ENCODE data around the gene ERMP1. TPM values are rescaled to one million over a fixed set of nuclear protein-coding genes. Genes with fewer than 3 reads are reported as not detected.

ERMP1 gene
- total and polyA plus RNA-seq, 2 of the 8 experiments (the other 6 are each of a cell fraction or from before 2014, with no cell fraction given) = 12.8 to 16.7 TPM

- Histone ChIP-seq H3K4me1 (replicated peaks in 1 of 4; ENCODE audit: control insufficient read depth in 3 of 4, insufficient read depth in 4 of 4, low read length in 3 of 4) (no peaks in the 10 kb centered on the region), H2BK12ac (ENCODE audit: low read depth, low read length) (no peak overlapping the region), H4K20me1 (replicated peaks in 1 of 2; ENCODE audit: control insufficient read depth in 1 of 2, insufficient read depth in 2 of 2, low read length in 2 of 2) (no peaks in the 10 kb centered on the region), H2AFZ (ENCODE audit: low read length) (no peak overlapping the region), H3K14ac (ENCODE audit: insufficient read length) (no peak overlapping the region), H2BK15ac (ENCODE audit: low read length) (no peak overlapping the region), H2AK5ac (ENCODE audit: low read depth, low read length) (no peak overlapping the region), H3K79me1 (ENCODE audit: low read depth, low read length) (no peaks in the 10 kb centered on the region), H3K23ac (ENCODE audit: insufficient read length) (no peak overlapping the region), H3K9me3 (ENCODE audit: insufficient read depth in 2 of 2, low read depth in 1 of 2, low read length in 1 of 2) (no peaks in the 10 kb centered on the region), H3K23me2 (ENCODE audit: low read depth, low read length) (no peaks in the 10 kb centered on the region), H3K4me2 (ENCODE audit: insufficient read depth in 1 of 2, low read depth in 2 of 2, low read length in 2 of 2) (no peak overlapping the region), H3K18ac (ENCODE audit: extremely low read depth, low read length) (no peak overlapping the region), H3K9ac (replicated peaks in 1 of 4; ENCODE audit: extremely low read depth in 1 of 4, low read depth in 3 of 4, low read length in 3 of 4) (no peak overlapping the region), H3K36me3 (ENCODE audit: control insufficient read depth in 2 of 4, insufficient read depth in 4 of 4, low read length in 3 of 4) (peaks cover 0 to 3% (median 0%) of the 10 kb centered on the region in 4 experiments; a peak in 3 of 8 replicates), H3K27me3 (replicated peaks in 1 of 4; ENCODE audit: control insufficient read depth in 3 of 4, extremely low read depth in 1 of 4, insufficient read depth in 3 of 4, low read length in 3 of 4) (no peaks in the 10 kb centered on the region), H4K91ac (replicated peaks; ENCODE audit: insufficient read length, low read length) (no peak overlapping the region), H2BK20ac (ENCODE audit: low read length) (no peak overlapping the region), H2BK120ac (replicated peaks; ENCODE audit: low read depth, low read length) (no peak overlapping the region), H4K8ac (ENCODE audit: extremely low read depth, insufficient read depth, low read length) (no peak overlapping the region), H3K56ac (replicated peaks; ENCODE audit: insufficient read length, low read depth, low read length) (no peak overlapping the region), H3K4me3 (ENCODE audit: extremely low read depth in 1 of 4, insufficient read depth in 2 of 4, low read depth in 3 of 4, low read length in 4 of 4) (no peak overlapping the region), H4K5ac (ENCODE audit: insufficient read length, low read depth, low read length) (no peak overlapping the region), H3K79me2 (ENCODE audit: control insufficient read depth in 1 of 2, insufficient read depth in 2 of 2, low read length in 2 of 2) (no peaks in the 10 kb centered on the region), H3K27ac (ENCODE audit: low read depth, low read length) (no peak overlapping the region), H3K4ac (replicated peaks; ENCODE audit: insufficient read length, low read depth, low read length) (no peak overlapping the region), H2BK5ac (ENCODE audit: low read depth, low read length) (no peak overlapping the region)
- WGBS, 2 experiments (ENCODE audit: extremely low coverage in 1 of 2, insufficient coverage in 1 of 2, insufficient read length in 1 of 2, insufficient replicate concordance in 2 of 2, low coverage in 1 of 2, low lambda C conversion rate in 2 of 2, missing lambda C conversion rate in 1 of 2) = 77% methylated on average over 5 of the region's 5 CpGs; no CpG with 5 or more reads in 1 of the 2 experiments
- CTCF ChIA-PET (ENCODE audit: partially characterized antibody) = interaction anchor here (0.6 to 1.2 kb wide), 8 partner anchors 13 to 212 kb away, joined by 3 to 4 read pairs (median 4); no protein-coding TSS in a partner anchor
- DNase-seq (ENCODE audit: low read depth in 1 of 2, low spot score in 2 of 2) = no peak
- no peak for FAIRE-seq
- POLR2A ChIA-PET (ENCODE audit: partially characterized antibody) = no interaction called here
- TF ChIP-seq JUND (IDR thresholded peaks at IDR 0.05; ENCODE audit: low read length) = no peak
- TF ChIP-seq CTCF (IDR thresholded peaks at IDR 0.05; ENCODE audit: control extremely low read depth in 1 of 3, insufficient read depth in 1 of 3, low read depth in 1 of 3, low read length in 3 of 3) = peak in 2 of 3 experiments; percentile 41 to 54; a peak in 3 of 4 replicates
- TF ChIP-seq BRCA1 (IDR thresholded peaks at IDR 0.05; ENCODE audit: low read depth, low read length) = no peak
- TF ChIP-seq MAX (IDR thresholded peaks at IDR 0.05) = no peak
- TF ChIP-seq CBX8 (IDR thresholded peaks at IDR 0.05; ENCODE audit: borderline replicate concordance, low read depth, low read length) = no peak
- TF ChIP-seq BCL11A (IDR thresholded peaks at IDR 0.05; ENCODE audit: low read depth in 2 of 2, low read length in 2 of 2) = no peak
- TF ChIP-seq CHD2 (IDR thresholded peaks at IDR 0.05; ENCODE audit: low read length) = no peak
- no peak for TF ChIP-seq SP4 (IDR thresholded peaks at IDR 0.05; ENCODE audit: low read length)
- TF ChIP-seq CTBP2 (IDR thresholded peaks at IDR 0.05; ENCODE audit: borderline replicate concordance, insufficient read depth, insufficient read length, low read length) = no peak
- TF ChIP-seq CREB1 (IDR thresholded peaks at IDR 0.05) = no peak
- TF ChIP-seq CEBPB (IDR thresholded peaks at IDR 0.05; ENCODE audit: low read depth, low read length) = no peak
- TF ChIP-seq SIRT6 (IDR thresholded peaks at IDR 0.05; ENCODE audit: low read length) = no peak
- TF ChIP-seq GABPA (IDR thresholded peaks at IDR 0.05; ENCODE audit: borderline replicate concordance, insufficient read depth, low read length) = no peak
Measured at GRCh38 chr9:5799314-5799713, 33.6 kb downstream of the ERMP1 start.

Measured in H1 (cell line).